Nucleus accumbens (tissue), 56 donors: ENCODE results near the gene ZAP70.
"Not testable (repeated sequence)": the region's sequence is repeated elsewhere in the genome, so short reads cannot be mapped to it uniquely, and the experiment has no call there.

Experiments used
- DNase-seq, 56 donors: peaks; one replicate each; lab custom pipeline; 2025; lab: John Stamatoyannopoulos, UW

Gene ZAP70

DNA sequence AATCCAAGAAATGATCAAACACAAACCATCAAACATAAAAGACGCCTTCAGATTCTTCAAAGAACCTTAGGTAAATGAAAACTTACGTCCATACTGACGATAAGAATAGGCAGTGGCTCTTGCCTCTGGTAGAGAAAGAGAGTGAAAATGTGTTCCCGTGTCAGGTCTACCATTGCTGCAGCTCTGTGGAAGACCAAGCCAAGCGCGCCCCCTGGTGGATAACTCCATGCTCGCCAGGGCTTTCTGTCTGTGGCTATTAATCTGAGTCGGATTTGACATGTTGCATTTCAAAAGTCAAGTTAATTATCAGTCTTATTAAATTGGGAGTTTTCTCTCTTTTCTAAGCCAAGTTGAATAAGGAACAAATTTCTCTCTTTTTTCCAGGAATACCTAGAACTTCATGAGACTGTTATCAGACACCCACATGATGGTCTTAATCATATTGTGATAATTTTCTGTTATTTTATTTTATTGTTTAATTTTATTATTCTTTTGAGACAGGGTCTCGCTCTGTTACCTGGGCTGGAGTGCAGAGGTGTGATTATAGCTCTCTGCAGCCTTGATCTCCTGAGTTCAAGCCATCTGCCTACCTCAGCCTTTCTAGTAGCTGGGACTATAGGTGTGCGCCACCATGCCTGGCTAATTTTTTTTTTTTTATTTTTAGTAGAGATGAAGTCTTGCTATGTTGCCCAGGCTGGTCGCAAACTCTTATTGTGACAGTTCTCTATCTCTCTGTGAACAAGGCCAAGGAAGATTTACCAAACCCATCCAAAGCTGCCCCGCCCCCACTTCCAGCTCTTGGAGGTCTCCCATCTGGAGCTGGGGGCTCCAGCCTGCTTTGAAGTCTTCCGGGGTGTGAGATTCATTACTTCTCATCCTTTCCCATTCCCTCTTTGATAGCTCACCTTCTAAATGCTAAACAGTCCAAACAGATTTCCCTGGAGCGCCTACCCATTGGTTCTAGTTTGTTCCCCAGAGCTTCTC lies 15.8 kb upstream of the ZAP70 start:
- peak in 54 of 56 donors; percentile 25 to 96 (median 80) for DNase-seq

DNA sequence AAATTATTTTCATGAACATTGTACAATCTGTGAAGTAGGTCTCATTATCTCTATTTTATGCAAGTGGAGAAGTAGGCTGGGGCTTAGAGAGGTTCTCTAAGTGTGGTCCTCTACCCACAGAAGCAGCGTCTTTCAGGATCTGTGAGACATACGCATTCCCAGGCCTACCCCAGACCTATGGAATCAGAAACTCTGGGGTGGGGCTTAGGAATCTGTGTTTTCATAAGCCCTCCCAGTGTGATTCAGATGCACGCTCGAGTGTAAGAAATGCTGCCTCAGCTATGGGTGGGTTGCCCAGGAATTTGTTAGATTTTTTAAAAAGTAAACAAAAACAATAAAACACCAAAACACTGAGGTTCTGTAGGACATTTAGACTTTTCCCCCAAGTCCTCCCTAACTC lies 14.8 kb upstream of the ZAP70 start:
- no peak for DNase-seq

DNA sequence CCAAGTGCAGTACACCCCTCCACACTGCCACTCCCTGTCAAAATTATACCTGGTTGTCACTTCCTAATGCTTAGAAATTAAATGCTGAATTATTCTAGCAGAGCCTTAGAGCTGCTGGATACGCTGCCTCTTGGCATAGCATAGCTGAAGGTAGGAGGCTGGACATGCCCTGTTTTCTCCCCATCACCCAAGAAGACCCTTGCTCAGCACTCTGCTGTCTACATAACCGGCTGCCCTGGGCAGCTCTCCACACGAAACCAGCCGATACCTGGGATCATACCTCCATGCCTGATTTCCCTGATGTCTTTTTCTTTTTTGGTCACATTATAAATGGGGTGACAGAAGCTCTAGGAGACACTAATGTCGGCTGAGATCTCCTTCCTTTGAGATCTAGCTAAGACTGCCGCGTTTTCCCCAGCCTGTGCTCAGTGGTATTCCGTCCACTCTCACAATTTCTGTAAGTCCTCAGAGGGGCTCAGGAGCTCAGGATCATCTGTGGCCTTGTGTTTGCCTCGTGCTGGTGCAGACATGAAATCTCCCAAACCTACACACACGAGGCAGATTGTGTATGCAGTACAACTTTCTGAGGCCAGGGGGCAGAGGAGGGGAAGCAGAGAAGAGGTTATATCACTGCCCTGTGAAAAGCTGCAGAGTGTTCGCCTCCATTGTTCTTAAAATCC lies 13.5 kb upstream of the ZAP70 start:
- peak in 33 of 56 donors; percentile 2 to 72 (median 21) for DNase-seq

DNA sequence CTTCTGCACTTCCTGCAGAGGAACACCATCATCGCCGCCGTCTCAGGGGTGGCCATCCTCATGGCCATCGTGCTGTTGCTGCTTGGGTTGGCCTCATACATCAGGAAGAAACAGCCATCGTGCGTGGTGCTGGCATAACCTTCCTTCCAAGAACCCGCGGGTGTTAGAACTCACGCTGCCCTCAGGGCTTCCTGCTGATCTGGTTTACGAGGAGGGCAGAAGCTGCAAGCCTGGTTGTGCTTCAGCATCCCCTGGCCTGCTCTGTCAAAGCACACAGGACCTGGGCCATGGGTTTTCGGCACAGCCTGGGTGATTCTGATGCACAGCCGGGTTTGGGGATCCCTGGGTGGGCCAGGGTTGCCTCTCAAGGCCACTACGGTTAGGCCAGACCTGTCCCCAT lies 12.2 kb upstream of the ZAP70 start:
- no peak for DNase-seq

DNA sequence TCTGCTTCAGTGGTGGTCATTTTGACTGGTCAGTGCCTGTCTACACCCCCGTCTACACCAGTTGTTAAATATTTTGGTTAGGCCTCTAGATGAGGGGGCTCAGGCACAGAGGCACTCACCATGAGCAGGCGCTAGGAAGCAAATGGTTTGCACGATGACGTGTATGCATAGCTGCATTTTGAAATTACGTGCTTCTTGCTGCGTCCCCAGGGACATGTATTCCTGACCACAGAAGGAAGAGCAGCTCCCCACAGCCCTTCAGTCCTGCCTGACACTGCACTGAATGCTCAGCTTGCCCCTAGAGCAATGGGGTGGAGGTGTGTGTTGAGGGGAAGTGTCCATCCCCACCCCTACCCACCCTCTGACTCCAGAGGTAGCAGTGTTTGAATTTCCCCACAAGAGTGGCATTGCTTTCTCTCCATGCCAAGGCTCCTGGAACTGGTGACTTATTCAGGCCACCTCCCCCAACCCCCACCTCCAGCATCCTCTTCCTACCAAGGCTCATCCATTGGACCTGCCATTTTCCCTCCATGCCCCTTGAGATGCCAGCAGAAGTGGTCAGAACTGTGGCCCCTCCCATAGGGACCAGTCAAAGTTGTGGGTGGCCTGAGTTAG lies 11.4 kb upstream of the ZAP70 start:
- DNase-seq = no peak

DNA sequence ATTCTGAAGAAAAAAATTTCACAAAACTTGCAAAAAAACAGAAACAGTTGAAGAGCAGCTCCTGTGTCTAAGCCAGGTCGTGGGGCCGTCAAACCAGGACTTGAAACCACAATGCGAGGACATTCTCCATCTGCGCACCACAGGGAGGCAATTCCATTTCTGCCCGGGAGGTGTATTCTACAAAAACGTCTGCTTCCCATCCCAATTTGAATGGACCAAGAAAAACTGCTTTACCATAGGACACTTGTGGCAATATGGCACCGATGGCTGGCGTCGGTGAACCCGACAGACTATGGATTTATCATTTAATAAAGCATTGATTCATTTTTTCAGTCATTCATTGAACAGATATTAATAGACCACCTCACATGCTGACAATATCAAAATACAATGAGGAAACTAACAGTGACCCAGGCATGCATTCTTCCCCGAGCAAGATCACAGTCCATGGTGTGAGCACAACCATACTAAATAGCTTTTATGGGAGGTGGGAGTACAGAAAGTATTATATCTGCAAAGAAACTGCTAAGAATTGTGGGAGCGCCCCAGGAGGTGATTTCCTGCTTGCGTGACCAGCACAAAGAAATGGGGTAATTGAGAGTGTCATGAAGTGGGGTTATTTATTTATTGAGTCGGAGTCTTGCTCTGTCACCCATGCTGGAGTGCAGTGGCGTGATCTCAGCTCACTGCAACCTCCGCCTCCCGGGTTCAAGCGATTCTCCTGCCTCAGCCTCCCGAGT lies 10.5 kb upstream of the ZAP70 start:
- DNase-seq = no peak

DNA sequence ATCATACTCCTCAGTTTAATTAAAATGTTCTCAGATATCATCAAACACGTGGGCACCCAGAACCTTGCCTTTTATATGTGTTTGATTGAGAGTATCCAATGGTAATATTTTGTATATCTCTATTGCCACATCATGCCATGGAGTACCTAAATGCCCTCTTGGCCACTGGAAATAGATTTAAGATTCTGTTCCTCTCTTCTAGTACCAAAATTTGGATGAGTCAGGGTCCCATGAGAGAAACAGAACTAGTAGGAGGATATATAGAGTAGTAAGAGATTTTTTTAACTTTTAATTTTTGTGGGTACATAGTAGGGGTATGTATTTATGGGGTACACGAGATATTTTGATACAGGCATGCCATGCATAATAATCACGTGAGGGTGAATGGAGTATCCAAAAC lies 9.6 kb upstream of the ZAP70 start:
- DNase-seq = no peak

DNA sequence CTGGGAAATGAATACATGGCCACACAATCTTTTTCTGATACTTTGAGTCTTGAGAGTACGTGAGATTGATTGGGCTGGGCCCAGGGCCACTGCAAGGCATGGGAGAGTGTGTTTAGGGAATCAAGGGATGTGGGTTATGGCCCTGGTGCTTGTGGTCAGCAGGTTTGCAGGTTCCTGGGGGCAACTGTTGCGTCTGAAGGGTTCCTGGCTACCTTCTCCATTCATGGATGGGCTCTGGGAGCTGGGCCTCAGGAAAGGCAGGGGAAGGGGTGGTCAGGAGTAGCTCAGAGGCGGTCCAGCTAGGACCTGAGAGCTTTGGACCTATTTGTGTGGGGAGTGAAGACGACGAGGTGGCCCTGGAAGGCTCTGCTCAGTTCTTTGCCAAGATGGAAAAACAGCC lies 8.4 kb upstream of the ZAP70 start:
- DNase-seq = no peak

DNA sequence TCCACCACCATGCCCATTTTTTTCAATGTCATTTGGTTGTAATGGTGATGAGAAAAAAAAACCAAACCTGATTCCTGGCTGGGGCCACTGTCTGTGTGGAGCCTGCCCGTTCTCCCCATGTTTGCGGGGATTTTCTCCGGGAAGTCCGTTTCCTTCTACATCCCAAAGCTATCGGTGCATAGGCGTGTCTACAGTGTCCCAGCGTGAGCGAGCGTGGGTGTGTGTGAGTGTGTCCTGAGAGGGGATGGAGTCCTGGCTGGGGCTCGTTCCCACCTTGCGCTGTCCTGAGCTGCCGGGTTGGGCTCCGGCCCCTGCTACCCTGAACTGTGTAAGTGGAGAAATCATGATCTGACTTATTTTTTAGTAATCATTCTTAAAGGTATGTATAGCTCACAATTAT lies 7.3 kb upstream of the ZAP70 start:
- no peak for DNase-seq

DNA sequence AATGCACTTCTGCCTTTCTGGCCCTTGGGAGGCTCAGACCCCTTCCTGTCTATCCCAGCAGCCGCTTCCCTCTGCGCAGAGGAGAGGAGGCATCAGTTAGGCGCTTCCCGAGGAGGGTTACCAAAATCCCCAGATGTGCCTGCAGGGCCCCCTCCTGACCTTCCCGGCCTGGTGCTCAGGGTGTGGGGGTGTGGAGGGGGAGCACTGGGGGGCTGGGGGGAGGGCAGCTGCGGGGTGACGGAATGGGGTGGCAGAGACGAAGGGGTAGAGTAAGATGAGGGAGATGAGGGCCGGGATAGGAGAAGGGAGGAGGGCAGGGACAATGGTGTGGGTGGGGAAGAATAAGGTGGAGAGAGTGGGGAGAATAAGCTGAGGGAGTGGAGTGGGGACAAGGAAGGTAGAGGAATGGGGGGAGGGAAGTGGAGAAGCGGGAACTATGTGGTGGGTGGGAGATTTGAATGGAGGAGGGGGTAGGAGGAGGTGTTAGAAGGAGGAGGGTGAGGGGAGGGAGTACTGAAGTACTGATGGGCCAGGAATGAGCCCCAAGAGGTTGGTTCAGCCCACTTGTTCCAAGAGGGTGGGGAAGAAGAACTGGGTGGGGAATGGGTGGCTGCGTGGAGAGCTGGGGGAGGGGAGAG lies 6.5 kb upstream of the ZAP70 start:
- DNase-seq = no peak

DNA sequence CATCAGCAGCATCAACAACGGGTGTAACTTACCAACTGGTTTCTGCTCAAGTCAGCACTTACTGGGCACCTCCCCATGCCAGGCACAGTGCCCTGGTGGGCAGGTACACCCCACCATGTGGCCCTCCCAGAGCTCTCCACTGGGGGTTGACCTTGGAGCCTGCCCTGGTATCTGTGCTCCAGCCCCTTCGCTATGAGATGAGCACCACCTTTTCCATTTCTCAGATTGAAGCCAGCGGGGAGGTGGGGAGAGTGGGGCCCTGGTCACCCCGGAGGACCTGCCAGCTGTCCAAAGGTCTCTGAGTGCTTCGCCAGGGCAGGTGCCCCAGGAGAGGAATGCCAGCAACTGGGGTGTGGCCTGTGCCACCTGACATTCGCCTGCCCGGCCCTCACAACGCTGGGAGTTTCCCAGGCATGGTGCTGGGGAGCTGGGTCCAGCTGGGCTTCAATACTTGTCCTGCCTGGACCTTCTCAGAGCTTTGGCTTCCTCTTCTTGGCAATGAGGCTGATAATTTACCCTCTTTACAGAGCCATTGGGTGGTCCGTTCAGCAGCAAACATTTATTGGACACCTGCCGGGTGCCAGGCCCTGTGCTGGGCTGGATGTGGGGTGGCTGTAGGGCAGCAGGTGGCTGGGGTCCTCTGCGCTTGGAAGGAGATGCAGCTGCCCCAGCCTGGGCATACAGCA lies 5.9 kb upstream of the ZAP70 start:
- no peak for DNase-seq

DNA sequence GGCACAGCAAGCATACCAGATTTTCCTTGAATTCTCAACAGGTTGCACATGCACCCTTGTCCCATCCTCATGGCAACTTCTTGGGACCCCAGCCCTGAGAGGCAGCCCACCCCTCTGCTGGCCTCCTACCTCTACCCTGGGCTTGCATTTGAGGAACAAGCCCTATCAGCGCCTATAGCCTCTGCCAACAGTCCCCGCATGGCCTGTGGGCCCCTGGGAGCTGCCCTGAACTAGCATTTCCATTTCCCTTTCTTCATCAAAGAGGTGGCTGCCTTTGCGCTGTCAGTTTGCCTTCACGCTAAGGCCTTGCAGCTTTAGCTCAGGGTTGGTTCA lies 5.4 kb upstream of the ZAP70 start:
- DNase-seq = no peak

DNA sequence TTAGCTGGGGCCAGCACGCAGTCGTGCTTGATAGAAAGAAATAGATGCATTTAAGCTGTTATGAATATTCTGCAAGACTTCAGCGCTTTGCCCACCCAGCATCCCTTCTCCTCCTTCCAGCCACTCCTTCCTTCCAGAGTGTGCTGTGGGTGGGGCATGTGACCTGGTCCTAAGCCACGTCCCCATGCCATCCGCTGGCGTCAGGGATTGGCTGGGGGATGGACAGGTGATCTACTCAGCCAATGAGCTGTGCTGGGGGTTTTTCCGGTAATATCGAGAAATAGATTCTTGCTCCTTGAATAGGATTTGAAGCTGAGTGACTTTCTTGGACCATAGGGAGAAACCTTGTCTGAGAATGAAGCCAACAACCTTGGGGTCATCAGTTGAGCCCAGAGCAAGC lies 4.8 kb upstream of the ZAP70 start:
- no peak for DNase-seq

DNA sequence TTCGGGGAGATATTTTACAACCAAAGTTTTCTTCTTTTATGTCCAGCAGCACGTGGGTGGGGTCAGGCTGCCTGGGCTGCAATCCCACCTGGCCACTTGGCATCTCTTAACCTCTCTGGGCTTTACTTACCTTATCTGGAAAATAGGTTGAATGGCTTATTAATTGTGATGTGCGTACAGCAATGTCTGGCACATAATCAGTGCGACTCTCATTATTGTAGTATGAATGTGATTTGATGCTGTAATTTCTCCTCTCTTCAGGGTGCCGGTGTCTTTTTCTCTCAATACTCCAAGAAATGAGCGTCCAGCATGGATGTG lies 2.0 kb upstream of the ZAP70 start:
- no peak for DNase-seq

DNA sequence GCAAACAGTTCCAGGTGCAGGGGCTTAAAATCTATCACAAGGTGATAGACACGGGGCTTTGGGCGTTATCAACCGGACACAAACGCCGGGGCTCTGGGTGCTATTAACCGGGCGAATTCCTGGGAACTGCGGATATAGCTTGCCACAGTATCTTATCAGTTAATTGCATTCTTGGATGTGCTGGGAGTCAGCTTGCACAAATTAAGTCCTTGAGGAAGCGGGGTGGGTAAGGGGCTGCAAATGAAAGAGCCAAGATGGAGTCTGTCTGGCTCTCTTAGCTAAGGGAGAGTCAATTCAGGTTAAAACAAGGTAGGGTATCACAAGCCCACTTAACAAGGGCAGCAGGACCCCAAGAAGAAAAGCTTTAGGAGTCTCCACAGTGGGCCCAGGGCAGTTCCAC lies 1.2 kb upstream of the ZAP70 start:
- DNase-seq = not testable (repeated sequence)

DNA sequence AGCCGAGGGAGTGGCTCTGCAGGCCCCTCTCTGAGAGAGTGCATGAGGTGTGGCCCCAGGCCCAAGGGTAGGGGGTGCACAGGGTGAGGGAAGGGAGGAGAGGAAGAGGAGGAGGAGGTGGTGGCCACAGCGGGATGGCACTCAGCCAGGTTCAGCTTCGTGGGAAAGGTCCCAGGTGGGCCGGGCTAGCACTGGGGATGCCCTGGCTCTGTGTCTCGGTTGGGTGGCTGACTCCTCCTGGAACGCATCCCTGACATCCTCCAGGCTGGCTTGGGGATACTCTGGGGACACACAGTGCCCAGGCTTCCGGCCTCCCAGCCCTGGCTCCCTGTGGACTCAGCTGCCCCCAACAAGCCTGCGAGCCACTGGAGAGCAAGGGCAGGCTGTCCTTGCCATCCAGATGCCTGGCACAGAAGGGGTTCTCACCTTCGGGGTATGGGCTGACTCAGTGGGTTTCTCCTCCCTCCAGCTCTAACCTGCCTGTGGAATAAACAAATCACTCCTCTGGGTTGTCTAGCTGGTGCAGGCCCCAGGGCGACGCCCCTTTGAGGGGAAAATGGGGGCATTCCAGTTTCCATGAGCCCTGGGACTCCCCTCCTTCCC lies 582 bp upstream of the ZAP70 start:
- DNase-seq = no peak

DNA sequence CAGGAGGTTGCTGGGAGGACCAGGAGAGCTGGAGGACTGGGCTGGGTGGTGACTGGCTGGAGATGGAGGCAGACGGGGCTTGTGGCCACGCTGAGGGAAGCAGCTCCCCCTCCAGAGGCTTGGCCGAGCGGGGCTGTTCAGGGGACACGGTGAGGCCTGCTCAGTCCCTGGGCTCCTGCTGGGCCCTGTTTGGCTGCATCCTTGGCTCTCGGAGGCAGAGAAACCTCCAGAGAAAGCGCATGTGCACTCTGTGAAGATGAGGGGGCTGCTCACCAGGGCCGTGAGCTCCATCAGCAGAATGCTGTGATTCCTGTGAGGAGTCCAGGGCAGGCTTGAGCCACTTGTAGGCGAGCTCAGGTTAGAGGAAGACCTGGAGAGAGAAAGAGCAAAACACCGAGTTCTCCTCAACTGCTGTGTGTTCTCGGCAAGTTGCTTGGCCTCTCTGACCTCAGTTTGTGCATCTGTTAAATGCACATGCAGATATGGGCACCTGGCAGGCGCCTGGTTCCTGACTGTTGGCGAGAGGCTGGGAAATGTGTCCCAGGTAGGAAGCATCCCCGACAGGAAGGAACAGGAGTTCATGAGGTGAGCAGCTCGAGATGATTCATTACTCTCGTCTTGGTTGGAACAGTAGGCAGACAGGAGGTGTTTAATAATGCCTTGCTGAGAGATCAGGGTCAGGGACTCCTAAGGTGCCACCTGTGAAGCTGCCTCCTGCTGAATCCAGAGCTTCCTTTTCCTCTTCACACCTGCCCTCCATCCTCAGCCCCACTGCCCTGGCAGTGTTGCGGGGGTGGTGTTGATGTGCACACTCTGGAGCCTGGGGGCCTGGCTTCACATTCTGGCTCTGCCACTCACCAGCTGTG lies 941 bp downstream of the ZAP70 start:
- DNase-seq = no peak

DNA sequence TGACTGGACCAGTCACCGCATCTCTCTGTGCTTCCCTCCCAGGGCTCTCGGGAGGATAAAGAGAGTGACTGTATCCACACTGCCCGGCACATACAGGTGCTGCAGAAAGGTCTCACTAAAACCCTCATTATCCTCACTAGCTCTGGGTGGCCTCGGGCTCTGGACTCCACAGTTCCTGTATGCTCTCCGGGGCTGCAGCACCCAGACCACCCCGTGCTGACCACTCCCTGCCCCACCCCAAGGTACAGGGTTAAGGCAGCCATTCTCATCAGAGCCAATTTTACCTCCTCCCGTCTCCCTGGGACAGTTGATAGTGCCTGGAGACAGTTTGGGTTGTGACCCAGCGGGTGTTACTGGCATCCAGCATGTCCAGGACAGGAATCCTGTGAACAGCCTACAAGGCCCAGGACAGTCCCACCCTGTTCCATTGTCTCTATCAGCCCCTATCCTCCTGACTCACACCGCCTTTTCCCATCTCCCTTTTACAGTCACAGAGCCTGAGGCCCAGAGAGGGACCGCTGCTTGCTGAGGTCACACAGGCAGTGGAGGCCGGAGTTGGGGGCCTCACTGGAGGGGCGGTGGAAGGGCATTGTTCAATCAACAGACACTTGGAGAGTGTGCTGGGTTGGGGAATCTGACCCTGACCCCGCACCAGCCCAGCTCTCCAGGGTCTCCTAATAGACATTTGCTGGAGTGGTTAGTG lies 1.7 kb downstream of the ZAP70 start:
- no peak for DNase-seq
